ENCODE data around the gene ZFP28. TPM values are rescaled to one million over a fixed set of nuclear protein-coding genes. Genes with fewer than 3 reads are reported as not detected.

The ZFP28 gene
- total and polyA plus RNA-seq, 8 donors, result 2.1 to 4.8 (median 2.8) TPM

GRCh38 chr19:56508290-56508778 is 30.4 kb upstream of the ZFP28 start:
- intact Hi-C loops (cut with DNase I), result no loop called here
- WGBS, 2 donors, result 2 to 3% methylated on average over 17 of the region's 17 CpGs
- Histone ChIP-seq H3K4me1 (no peaks in the 10 kb centered on the region), H3K4me3 (peak overlapping the region; percentile 31 to 72 (median 48)), H3K36me3 (peaks cover 0 to 3% (median 0%) of the 10 kb centered on the region in 3 donors), H3K27me3 (no peaks in the 10 kb centered on the region), H3K27ac (peak overlapping the region; percentile 84 to 96 (median 94)), H3K9me3 (no peaks in the 10 kb centered on the region)
- TF ChIP-seq, protein P1, sequence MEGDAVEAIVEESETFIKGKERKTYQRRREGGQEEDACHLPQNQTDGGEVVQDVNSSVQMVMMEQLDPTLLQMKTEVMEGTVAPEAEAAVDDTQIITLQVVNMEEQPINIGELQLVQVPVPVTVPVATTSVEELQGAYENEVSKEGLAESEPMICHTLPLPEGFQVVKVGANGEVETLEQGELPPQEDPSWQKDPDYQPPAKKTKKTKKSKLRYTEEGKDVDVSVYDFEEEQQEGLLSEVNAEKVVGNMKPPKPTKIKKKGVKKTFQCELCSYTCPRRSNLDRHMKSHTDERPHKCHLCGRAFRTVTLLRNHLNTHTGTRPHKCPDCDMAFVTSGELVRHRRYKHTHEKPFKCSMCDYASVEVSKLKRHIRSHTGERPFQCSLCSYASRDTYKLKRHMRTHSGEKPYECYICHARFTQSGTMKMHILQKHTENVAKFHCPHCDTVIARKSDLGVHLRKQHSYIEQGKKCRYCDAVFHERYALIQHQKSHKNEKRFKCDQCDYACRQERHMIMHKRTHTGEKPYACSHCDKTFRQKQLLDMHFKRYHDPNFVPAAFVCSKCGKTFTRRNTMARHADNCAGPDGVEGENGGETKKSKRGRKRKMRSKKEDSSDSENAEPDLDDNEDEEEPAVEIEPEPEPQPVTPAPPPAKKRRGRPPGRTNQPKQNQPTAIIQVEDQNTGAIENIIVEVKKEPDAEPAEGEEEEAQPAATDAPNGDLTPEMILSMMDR (IDR thresholded peaks at IDR 0.05), result no peak
- DNase-seq (no peak), FAIRE-seq (no peak), ATAC-seq (peak in 1 of 4 donors; percentile 3)

- no peak overlapping the region for H3K27ac ChIP-seq
- H3K36me3 ChIP-seq, result peaks cover 0 to 16% (median 0%) of the 10 kb centered on the region in 3 donors
- TF ChIP-seq, protein P1 (IDR thresholded peaks at IDR 0.05), result no peak
- ATAC-seq (no peak), FAIRE-seq (no peak), DNase-seq (no peak)
- intact Hi-C loops (cut with DNase I), result no loop called here
- H3K9me3 ChIP-seq, result peaks cover 0 to 19% (median 7%) of the 10 kb centered on the region in 4 donors
- no peaks in the 10 kb centered on the region for H3K27me3 ChIP-seq
- no peaks in the 10 kb centered on the region for H3K4me1 ChIP-seq
- WGBS, 2 donors, result 90 to 91% methylated on average over 4 of the region's 4 CpGs
- H3K4me3 ChIP-seq, result no peak overlapping the region
Observed at GRCh38 chr19:56525214-56525860, 13.4 kb upstream of the ZFP28 start.

DNA sequence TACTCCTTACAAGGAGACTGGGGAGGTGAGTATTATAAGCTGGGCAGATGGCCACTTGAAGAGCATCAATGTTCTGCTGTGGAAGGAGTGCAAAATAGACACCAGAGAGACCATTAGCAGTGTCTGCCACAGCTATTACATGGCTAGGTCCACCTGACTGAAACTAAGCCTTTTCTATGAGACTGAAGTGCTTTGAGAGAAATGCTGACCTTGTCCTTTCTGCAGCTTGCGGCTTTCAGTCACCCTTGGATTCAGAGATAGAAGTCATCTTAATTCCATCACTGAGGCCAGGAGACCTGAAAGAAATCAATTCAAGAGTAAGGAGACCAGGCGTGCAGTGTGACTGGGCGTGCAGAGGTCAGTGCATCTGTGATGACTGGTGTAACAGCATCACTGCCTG is 1.3 kb upstream of the ZFP28 start:
- Histone ChIP-seq H3K4me3 (peak overlapping the region in 1 of 4 donors; percentile 82), H3K27me3 (no peaks in the 10 kb centered on the region), H3K36me3 (peaks cover 0 to 11% (median 0%) of the 10 kb centered on the region in 3 donors), H3K27ac (no peak overlapping the region), H3K9me3 (peaks cover 0 to 8% (median 0%) of the 10 kb centered on the region in 4 donors), H3K4me1 (peaks cover 0 to 7% (median 0%) of the 10 kb centered on the region in 3 donors)
- ATAC-seq, result no peak
- TF ChIP-seq, protein P1 (IDR thresholded peaks at IDR 0.05), result no peak
- no peak for FAIRE-seq
- no peak for DNase-seq
- 91 to 93% methylated on average over 3 of the region's 3 CpGs for WGBS, 2 donors
- intact Hi-C loops (cut with DNase I), result no loop called here

GRCh38 chr19:56538254-56538760 is 441 bp upstream of the ZFP28 start:
- TF ChIP-seq, protein P1 (IDR thresholded peaks at IDR 0.05), result no peak
- Histone ChIP-seq H3K27me3 (no peaks in the 10 kb centered on the region), H3K9me3 (peaks cover 0 to 8% (median 0%) of the 10 kb centered on the region in 4 donors), H3K27ac (peak overlapping the region; percentile 76 to 96 (median 83)), H3K4me1 (peaks cover 0 to 7% (median 0%) of the 10 kb centered on the region in 3 donors), H3K36me3 (peaks cover 0 to 11% (median 0%) of the 10 kb centered on the region in 3 donors), H3K4me3 (peak overlapping the region; percentile 69 to 92 (median 83))
- DNase-seq (peak; percentile 91 to 98 (median 94)), FAIRE-seq (no peak), ATAC-seq (peak; percentile 97 to 100 (median 98))
- intact Hi-C loops (cut with DNase I), result no loop called here
- WGBS, 2 donors, result 0 to 2% methylated on average over 33 to 46 of the region's 46 CpGs

DNA sequence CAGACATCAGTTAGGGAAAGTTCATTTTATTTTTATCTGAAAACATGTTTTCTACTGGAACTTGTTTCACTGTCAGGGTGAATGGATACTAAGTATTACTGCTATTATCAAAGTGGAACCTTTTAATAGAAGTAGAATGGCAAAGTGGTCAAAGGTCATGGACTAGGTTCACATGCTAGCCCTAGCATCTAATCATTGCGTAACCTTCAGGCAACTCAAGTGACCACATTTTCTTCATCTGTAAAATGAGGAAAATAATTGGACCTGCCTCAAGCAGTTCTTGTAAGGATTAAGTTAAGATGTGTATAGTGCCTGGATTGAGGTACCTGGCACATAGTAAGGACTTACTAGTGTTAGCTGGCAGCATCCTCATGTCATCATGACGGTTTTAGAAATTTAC is 5.0 kb downstream of the ZFP28 start:
- ATAC-seq, result no peak
- H3K4me1 ChIP-seq, result peaks cover 0 to 7% (median 0%) of the 10 kb centered on the region in 3 donors
- intact Hi-C loops (cut with DNase I), result no loop called here
- H3K27ac ChIP-seq, result no peak overlapping the region
- no peaks in the 10 kb centered on the region for H3K9me3 ChIP-seq
- H3K27me3 ChIP-seq, result no peaks in the 10 kb centered on the region
- H3K4me3 ChIP-seq, result no peak overlapping the region
- no peak for FAIRE-seq
- TF ChIP-seq, protein P1 (IDR thresholded peaks at IDR 0.05), result no peak
- H3K36me3 ChIP-seq, result peaks cover 3 to 25% (median 7%) of the 10 kb centered on the region in 3 donors
- no peak for DNase-seq
- WGBS, 2 donors, result 95 to 100% methylated on average over 2 of the region's 2 CpGs
